Gastrocnemius medialis (tissue), 4 donors: ENCODE results near the gene HDHD3. TPM values are rescaled to one million over a fixed set of nuclear protein-coding genes. Genes with fewer than 3 reads are reported as not detected.

Source experiments
- ATAC-seq, 2 donors: fragments of 150-250 bp; one replicate each; pipeline ENCODE4 v1.9.1; 2016
- DNase-seq, 2 donors: peaks; one replicate each; pipeline ENCODE4 v3.0.0-alpha.2; 2019
- H3K27ac ChIP-seq, 4 donors: fragments of 200-600 bp; sonication (generic); 1 replicate in 1 of 4; 2 replicates in 3 of 4; pipeline ENCODE4 v1.5.1; 2016 to 2018; ENCODE audit warnings: mild to moderate bottlenecking in 2 of 4, moderate library complexity in 1 of 4
- H3K27me3 ChIP-seq, 3 donors: fragments of 200-600 bp; sonication (generic) in 2 of 3; 1 replicate in 1 of 3; 2 replicates in 2 of 3; pipeline versions ENCODE4 v1.5.1 to v1.6.0; 2016 to 2019; ENCODE audit warnings: mild to moderate bottlenecking in 1 of 3, moderate library complexity in 1 of 3
- H3K36me3 ChIP-seq, 2 donors: fragments of 200-600 bp; sonication (generic) in 1 of 2; one replicate each; pipeline ENCODE4 v1.5.1; 2017 to 2018
- H3K4me1 ChIP-seq, 2 donors: fragments of 200-600 bp; sonication (generic) in 1 of 2; one replicate each; pipeline ENCODE4 v1.5.1; 2016 to 2017; ENCODE audit warnings: mild to moderate bottlenecking in 2 of 2
- H3K4me3 ChIP-seq, 4 donors: fragments of 200-600 bp; sonication (generic) in 3 of 4; 1 replicate in 1 of 4; 2 replicates in 3 of 4; pipeline ENCODE4 v1.5.1; 2016 to 2019; ENCODE audit warnings: mild to moderate bottlenecking in 2 of 4
- H3K9me3 ChIP-seq, 3 donors: fragments of 200-600 bp; sonication (generic) in 2 of 3; 1 replicate in 1 of 3; 2 replicates in 2 of 3; pipeline ENCODE4 v1.5.1; 2016 to 2019
- CTCF ChIP-seq, 5 experiments: fragments of 450-650 bp in 3 of 5; fragments of 200-600 bp in 2 of 5; sonication (generic) in 2 of 5; IDR thresholded peaks in 4 of 5; conservative IDR thresholded peaks in 1 of 5; 1 replicate in 4 of 5; 2 replicates in 1 of 5; pipeline ENCODE4 v1.5.1; 2016 to 2019; ENCODE audit warnings: antibody characterized with exemption in 5 of 5, mild to moderate bottlenecking in 3 of 5, moderate library complexity in 3 of 5
- POLR2A ChIP-seq, 2 donors: fragments of 450-650 bp; IDR thresholded peaks; one replicate each; pipeline ENCODE4 v1.6.1; 2017; ENCODE audit warnings: antibody characterized with exemption in 2 of 2, mild to moderate bottlenecking in 2 of 2, moderate library complexity in 2 of 2
- in situ Hi-C, 4 donors: fragments of 200-750 bp; cut with MboI; loops; one replicate each; pipeline versions ENCODE4 v1.15.0 to v1.8.0; 2017; ENCODE audit warnings: low sequenced_read_pairs in 4 of 4
- intact Hi-C: fragments of 100-400 bp; cut with DNase I; formaldehyde crosslinking; loops from one replicate; pipeline ENCODE4 v1.15.1; 2023; ENCODE audit warnings: low total_unique reads
- total RNA-seq, 4 donors: library from RNA; depleted of rRNA; stranded (reverse); fragments of >200 nt; gene quantifications; one replicate each; pipeline versions ENCODE4 v1.1.0 to v1.2.3, GENCODE V29; 2016

The HDHD3 gene
- total RNA-seq, 4 donors from 2014 or later = 10.3 to 16.2 (median 14.1) TPM

GRCh38 chr9:113326230-113326629 lies 50.6 kb downstream of the HDHD3 start:
- in situ Hi-C loops (no loop called here), intact Hi-C loops (no loop called here)
- no peaks in the 10 kb centered on the region for H3K27me3 ChIP-seq
- DNase-seq (no peak), ATAC-seq (no peak)
- no peak overlapping the region for H3K27ac ChIP-seq
- TF ChIP-seq POLR2A (IDR thresholded peaks at IDR 0.05) (no peak), CTCF (IDR thresholded peaks at IDR 0.05 in 4 of 5, conservative IDR thresholded peaks at IDR 0.05 in 1 of 5) (no peak)
- H3K4me3 ChIP-seq = no peak overlapping the region
- H3K9me3 ChIP-seq = no peaks in the 10 kb centered on the region
- H3K36me3 ChIP-seq = no peaks in the 10 kb centered on the region
- H3K4me1 ChIP-seq = no peaks in the 10 kb centered on the region

Other genes with a start within 250 kb of the HDHD3 start
- 10 to 100 TPM; 17.5 to 29.6 (median 23.9) TPM for gene SLC31A2, start 226.0 kb downstream of the HDHD3 start, total RNA-seq
- gene FKBP15, start 155.7 kb downstream of the HDHD3 start, total RNA-seq = 10 to 100 TPM; 13.3 to 17.5 (median 14.5) TPM
- 1 to 10 TPM; 2.9 to 5.6 (median 4.3) TPM for gene SLC31A1, start 155.4 kb downstream of the HDHD3 start, total RNA-seq
- 10 to 100 TPM; 16.7 to 34.0 (median 28.3) TPM for gene CDC26, start 101.4 kb downstream of the HDHD3 start, total RNA-seq
- 10 to 100 TPM; 14.0 to 19.6 (median 16.4) TPM for gene PRPF4, start 101.3 kb downstream of the HDHD3 start, total RNA-seq
- gene RNF183, start 73.6 kb downstream of the HDHD3 start, total RNA-seq = not detected
- gene WDR31, start 36.7 kb downstream of the HDHD3 start, total RNA-seq = 1 to 10 TPM in 1 of 4 donors, under 1 TPM in 2, not detected in 1; 0.29 to 1.1 (median 0.36) TPM
- under 1 TPM in 1 of 4 donors, not detected in 3; 0.12 TPM for gene BSPRY, start 27.4 kb downstream of the HDHD3 start, total RNA-seq
- gene ALAD, start 24.3 kb upstream of the HDHD3 start, total RNA-seq = 10 to 100 TPM in 2 of 4 donors, 1 to 10 TPM in 2; 8.9 to 16.2 (median 12.3) TPM
- gene POLE3, start 33.7 kb upstream of the HDHD3 start, total RNA-seq = 10 to 100 TPM; 42.9 to 66.4 (median 57.8) TPM
- gene C9orf43, start 33.8 kb upstream of the HDHD3 start, total RNA-seq = not detected
- 10 to 100 TPM in 2 of 4 donors, 1 to 10 TPM in 2; 5.9 to 11.8 (median 9.8) TPM for gene RGS3, start 86.7 kb upstream of the HDHD3 start, total RNA-seq